ENCODE measurements around the gene FCHSD1. TPM values are rescaled to one million over a fixed set of nuclear protein-coding genes. Genes with fewer than 3 reads are reported as not detected.

Gene FCHSD1
- total RNA-seq, 4 donors from 2014 or later = 15.2 to 28.3 (median 22.7) TPM

DNA sequence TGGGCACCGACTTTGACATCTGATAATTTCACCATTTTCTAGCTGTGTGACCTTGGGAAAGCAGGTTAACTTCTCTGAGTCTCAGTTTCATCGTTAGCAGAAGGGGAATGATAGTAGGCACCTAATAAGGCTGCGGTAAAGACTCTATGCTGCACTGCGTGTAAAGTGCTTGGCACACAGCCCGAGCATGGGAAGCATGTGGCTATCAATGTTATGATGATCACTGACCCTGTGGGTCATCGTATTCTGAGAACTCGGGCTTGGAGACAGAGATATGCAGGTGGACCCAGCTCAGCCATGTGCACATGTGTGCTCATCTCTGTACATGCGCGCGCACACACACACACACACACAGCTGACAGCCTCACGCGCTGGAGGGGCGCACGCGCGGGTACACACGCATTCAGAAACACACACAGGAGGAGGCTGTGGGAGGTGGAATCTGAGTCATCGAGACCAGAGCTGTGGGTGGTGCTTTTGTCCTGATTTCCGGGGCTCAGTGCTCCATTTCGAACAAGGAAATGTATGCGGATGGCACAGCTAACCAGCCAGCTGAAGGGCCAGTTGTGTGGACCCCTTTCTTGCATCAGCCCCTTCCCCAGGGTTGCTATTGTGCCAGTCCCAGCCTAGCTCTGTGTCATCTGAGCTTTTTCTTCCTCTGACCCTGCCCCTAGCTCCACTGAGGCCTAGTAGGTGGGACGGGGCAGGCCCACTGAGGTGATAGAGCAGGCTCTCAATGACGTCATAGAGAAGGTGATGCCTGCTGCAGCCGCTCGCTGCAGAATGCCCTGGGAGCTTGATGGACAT is 41.9 kb upstream of the FCHSD1 start:
- intact Hi-C loops (cut with DNase I) = loop anchor here (2.0 kb wide), 2 partner anchors 184 to 268 kb away; no protein-coding TSS in a partner anchor
- Histone ChIP-seq H3K9me3 (no peaks in the 10 kb centered on the region), H3K4me1 (peaks cover 0 to 4% of the 10 kb centered on the region in 2 donors), H3K27ac (no peak overlapping the region), H3K4me3 (replicated peaks in 1 of 3) (no peak overlapping the region), H3K36me3 (no peaks in the 10 kb centered on the region), H3K27me3 (no peaks in the 10 kb centered on the region)
- WGBS, 2 donors = 59 to 82% methylated on average over 13 to 25 of the region's 25 CpGs
- no peak for DNase-seq
- no peak for TF ChIP-seq POLR2A (IDR thresholded peaks at IDR 0.05)
- TF ChIP-seq, protein P1, sequence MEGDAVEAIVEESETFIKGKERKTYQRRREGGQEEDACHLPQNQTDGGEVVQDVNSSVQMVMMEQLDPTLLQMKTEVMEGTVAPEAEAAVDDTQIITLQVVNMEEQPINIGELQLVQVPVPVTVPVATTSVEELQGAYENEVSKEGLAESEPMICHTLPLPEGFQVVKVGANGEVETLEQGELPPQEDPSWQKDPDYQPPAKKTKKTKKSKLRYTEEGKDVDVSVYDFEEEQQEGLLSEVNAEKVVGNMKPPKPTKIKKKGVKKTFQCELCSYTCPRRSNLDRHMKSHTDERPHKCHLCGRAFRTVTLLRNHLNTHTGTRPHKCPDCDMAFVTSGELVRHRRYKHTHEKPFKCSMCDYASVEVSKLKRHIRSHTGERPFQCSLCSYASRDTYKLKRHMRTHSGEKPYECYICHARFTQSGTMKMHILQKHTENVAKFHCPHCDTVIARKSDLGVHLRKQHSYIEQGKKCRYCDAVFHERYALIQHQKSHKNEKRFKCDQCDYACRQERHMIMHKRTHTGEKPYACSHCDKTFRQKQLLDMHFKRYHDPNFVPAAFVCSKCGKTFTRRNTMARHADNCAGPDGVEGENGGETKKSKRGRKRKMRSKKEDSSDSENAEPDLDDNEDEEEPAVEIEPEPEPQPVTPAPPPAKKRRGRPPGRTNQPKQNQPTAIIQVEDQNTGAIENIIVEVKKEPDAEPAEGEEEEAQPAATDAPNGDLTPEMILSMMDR (IDR thresholded peaks at IDR 0.05) = no peak

DNA sequence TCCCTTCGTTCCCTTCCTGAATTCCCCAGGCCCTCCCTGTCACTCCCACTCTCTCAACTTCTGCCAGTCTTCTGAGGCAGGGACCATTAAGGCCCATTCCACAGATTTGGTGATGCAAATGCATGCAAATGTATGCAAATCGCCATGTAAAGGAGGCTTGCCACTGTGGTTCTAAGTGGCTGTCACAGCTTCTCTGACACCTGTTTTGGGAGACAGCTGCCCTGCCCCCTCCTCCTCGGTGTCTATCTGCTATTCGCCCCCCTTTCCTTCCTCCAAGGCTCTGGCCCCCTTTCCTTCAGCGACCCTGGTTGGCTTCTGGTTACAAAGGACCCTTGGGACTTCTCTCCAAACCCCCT is 41.3 kb upstream of the FCHSD1 start:
- WGBS, 2 donors = 15 to 18% methylated on average over 5 of the region's 5 CpGs
- intact Hi-C loops (cut with DNase I) = loop anchor here (2.0 kb wide), 2 partner anchors 184 to 268 kb away; no protein-coding TSS in a partner anchor
- no peaks in the 10 kb centered on the region for H3K27me3 ChIP-seq
- no peak for DNase-seq
- no peak for TF ChIP-seq POLR2A (IDR thresholded peaks at IDR 0.05)
- TF ChIP-seq, protein P1 (IDR thresholded peaks at IDR 0.05) = no peak
- H3K4me3 ChIP-seq (replicated peaks in 1 of 3) = no peak overlapping the region
- no peak overlapping the region for H3K27ac ChIP-seq
- no peaks in the 10 kb centered on the region for H3K36me3 ChIP-seq
- H3K9me3 ChIP-seq = no peaks in the 10 kb centered on the region
- peaks cover 0 to 4% of the 10 kb centered on the region in 2 donors for H3K4me1 ChIP-seq

DNA sequence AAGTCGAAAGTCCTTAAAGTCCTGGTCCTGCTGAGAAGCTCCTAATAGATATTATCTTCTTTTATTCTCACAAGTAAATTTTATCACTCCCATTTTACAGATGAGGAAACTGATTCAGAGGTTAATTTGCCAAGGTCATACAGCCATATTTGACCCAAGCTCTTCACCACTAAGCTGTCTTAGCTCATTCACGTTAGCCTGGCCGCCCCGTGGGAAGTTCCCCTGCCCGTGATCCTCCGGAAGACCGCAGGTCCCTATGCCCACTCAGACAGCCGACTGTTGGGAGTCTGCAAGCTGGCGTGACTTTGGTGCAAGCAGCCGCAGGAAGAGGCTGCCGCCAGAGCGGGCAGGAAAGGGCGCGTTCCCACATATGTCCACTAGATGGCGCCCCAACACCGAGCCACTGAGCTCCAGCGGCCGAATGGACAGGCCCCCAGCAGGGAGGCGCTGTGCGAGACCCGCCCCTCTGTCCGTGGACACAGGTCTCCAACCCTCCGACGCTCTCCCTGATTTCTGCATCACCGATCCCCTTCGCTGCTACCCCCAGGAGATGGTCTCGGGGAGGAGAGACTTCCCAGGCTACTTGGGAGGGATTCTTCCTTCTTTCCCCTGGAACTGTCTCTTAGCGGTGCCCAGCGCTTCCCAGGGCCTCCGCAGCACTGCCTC is 40.8 kb upstream of the FCHSD1 start:
- Histone ChIP-seq H3K4me1 (peaks cover 0 to 4% of the 10 kb centered on the region in 2 donors), H3K9me3 (no peaks in the 10 kb centered on the region), H3K36me3 (no peaks in the 10 kb centered on the region), H3K27ac (no peak overlapping the region), H3K4me3 (replicated peaks in 1 of 3) (no peak overlapping the region), H3K27me3 (no peaks in the 10 kb centered on the region)
- WGBS, 2 donors = 3 to 4% methylated on average over 19 to 23 of the region's 30 CpGs
- peak; percentile 81 to 83 for DNase-seq
- TF ChIP-seq POLR2A (IDR thresholded peaks at IDR 0.05) = no peak
- TF ChIP-seq, protein P1 (IDR thresholded peaks at IDR 0.05) = peak; percentile 96 to 99 (median 98)
- intact Hi-C loops (cut with DNase I) = loop anchor here (2.0 kb wide), 2 partner anchors 185 to 269 kb away; no protein-coding TSS in a partner anchor

DNA sequence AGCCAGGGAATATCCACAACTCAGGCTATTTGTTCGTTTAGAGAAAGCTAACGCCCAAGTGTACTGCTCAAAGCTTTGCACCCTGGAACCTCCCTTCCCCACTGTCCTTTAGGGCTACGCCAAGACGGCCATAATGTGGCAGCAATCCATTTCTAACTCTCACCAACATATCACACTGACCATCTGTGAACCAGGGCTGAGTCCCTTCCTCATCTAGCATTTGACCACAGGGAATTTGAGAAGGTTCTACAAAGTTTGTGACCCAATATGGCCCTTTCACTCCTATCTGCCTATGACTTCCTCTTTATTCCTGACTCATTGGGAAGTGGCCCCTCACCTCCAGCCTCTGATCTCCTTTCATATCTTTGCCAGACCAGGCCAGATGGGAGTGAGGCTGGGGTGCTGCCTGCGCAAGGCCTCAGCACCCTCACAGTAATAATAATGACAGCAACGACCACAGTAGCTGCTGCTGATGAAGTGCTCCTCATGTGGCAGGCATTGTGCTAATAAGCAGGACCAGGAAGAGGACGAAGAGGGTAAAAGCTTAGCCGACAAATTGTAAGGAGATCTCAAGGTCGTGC is 40.2 kb upstream of the FCHSD1 start:
- no peaks in the 10 kb centered on the region for H3K9me3 ChIP-seq
- TF ChIP-seq POLR2A (IDR thresholded peaks at IDR 0.05) = no peak
- TF ChIP-seq, protein P1 (IDR thresholded peaks at IDR 0.05) = no peak
- intact Hi-C loops (cut with DNase I) = no loop called here
- no peaks in the 10 kb centered on the region for H3K27me3 ChIP-seq
- peaks cover 0 to 4% of the 10 kb centered on the region in 2 donors for H3K4me1 ChIP-seq
- H3K36me3 ChIP-seq = no peaks in the 10 kb centered on the region
- WGBS, 2 donors = 67 to 71% methylated on average over 9 of the region's 9 CpGs
- no peak for DNase-seq
- no peak overlapping the region for H3K27ac ChIP-seq
- no peak overlapping the region for H3K4me3 ChIP-seq (replicated peaks in 1 of 3)

All from thyroid gland (tissue), 4 donors.